Endometrium (tissue), 2 donors: ENCODE measurements around the gene DHDH.
"Not testable (repeated sequence)": the region's sequence is repeated elsewhere in the genome, so short reads cannot be mapped to it uniquely, and the experiment has no call there.

Source experiments
- FAIRE-seq: peaks from 2 replicates; lab custom pipeline; 2012; peaks lifted over from hg19 to GRCh38; lab: Jason Lieb, UNC
- donor health status: control.
- donor health status: control.

The DHDH gene

GRCh38 chr19:48918071-48918470, 15.4 kb upstream of the DHDH start:
- no peak for FAIRE-seq

GRCh38 chr19:48918801-48919247, 14.7 kb upstream of the DHDH start:
- FAIRE-seq, result no peak

- not testable (repeated sequence) for FAIRE-seq
Observed at GRCh38 chr19:48919271-48919670, 14.2 kb upstream of the DHDH start.

GRCh38 chr19:48920949-48921348, 12.6 kb upstream of the DHDH start:
- no peak for FAIRE-seq

GRCh38 chr19:48921721-48922500, 11.6 kb upstream of the DHDH start:
- no peak for FAIRE-seq

- no peak for FAIRE-seq
Observed at GRCh38 chr19:48922548-48923490, 10.7 kb upstream of the DHDH start.

GRCh38 chr19:48925240-48925843, 8.2 kb upstream of the DHDH start:
- no peak for FAIRE-seq

GRCh38 chr19:48925890-48926289, 7.6 kb upstream of the DHDH start:
- FAIRE-seq, result not testable (repeated sequence)

GRCh38 chr19:48926909-48927308, 6.6 kb upstream of the DHDH start:
- FAIRE-seq, result no peak

GRCh38 chr19:48927692-48928091, 5.8 kb upstream of the DHDH start:
- FAIRE-seq, result not testable (repeated sequence)

GRCh38 chr19:48928164-48929025, 5.1 kb upstream of the DHDH start:
- FAIRE-seq, result no peak

- no peak for FAIRE-seq
Observed at GRCh38 chr19:48934837-48935236, 1.3 kb downstream of the DHDH start.

- no peak for FAIRE-seq
Observed at GRCh38 chr19:48935864-48936263, 2.4 kb downstream of the DHDH start.

- no peak for FAIRE-seq
Observed at GRCh38 chr19:48938256-48938655, 4.8 kb downstream of the DHDH start.

GRCh38 chr19:48940902-48941301, 7.4 kb downstream of the DHDH start:
- no peak for FAIRE-seq

- FAIRE-seq, result no peak
Observed at GRCh38 chr19:48943081-48943480, 9.6 kb downstream of the DHDH start.

- FAIRE-seq, result no peak
Observed at GRCh38 chr19:48945415-48945814, 11.9 kb downstream of the DHDH start.

- FAIRE-seq, result no peak
Observed at GRCh38 chr19:48945817-48946216, 12.3 kb downstream of the DHDH start.

GRCh38 chr19:48946463-48947257, 13.2 kb downstream of the DHDH start:
- FAIRE-seq, result no peak

GRCh38 chr19:48947258-48947542, 13.7 kb downstream of the DHDH start:
- FAIRE-seq, result no peak

- no peak for FAIRE-seq
Observed at GRCh38 chr19:48950159-48950558, 16.7 kb downstream of the DHDH start.
